Bone marrow (tissue), 2 donors: ENCODE measurements around the gene NACC2.
A peak's percentile ranks its signal among the peaks of the same experiment; 100 is the strongest.
"Not testable (repeated sequence)": the region's sequence is repeated elsewhere in the genome, so short reads cannot be mapped to it uniquely, and the experiment has no call there.

Experiments
- DNase-seq, 2 donors: peaks; one replicate each; lab custom pipeline; 2025; lab: John Stamatoyannopoulos, UW

The NACC2 gene

GRCh38 chr9:136110082-136111061, 15.3 kb upstream of the NACC2 start:
- no peak for DNase-seq

GRCh38 chr9:136109351-136110081, 14.4 kb upstream of the NACC2 start:
- peak; percentile 84 to 89 for DNase-seq

- DNase-seq = no peak
Measured at GRCh38 chr9:136108648-136109266, 13.7 kb upstream of the NACC2 start.

- DNase-seq = no peak
Measured at GRCh38 chr9:136107953-136108647, 13.0 kb upstream of the NACC2 start.

- DNase-seq = peak in 1 of 2 donors; percentile 10
Measured at GRCh38 chr9:136107155-136107952, 12.3 kb upstream of the NACC2 start.

- peak in 1 of 2 donors; percentile 28 for DNase-seq
Measured at GRCh38 chr9:136105398-136106135, 10.5 kb upstream of the NACC2 start.

- no peak for DNase-seq
Measured at GRCh38 chr9:136104916-136105315, 9.8 kb upstream of the NACC2 start.

GRCh38 chr9:136104488-136104800, 9.4 kb upstream of the NACC2 start:
- DNase-seq = no peak

- DNase-seq = no peak
Measured at GRCh38 chr9:136103651-136104487, 8.8 kb upstream of the NACC2 start.

- not testable (repeated sequence) for DNase-seq
Measured at GRCh38 chr9:136101615-136102074, 6.6 kb upstream of the NACC2 start.

- no peak for DNase-seq
Measured at GRCh38 chr9:136100700-136101614, 5.9 kb upstream of the NACC2 start.

- no peak for DNase-seq
Measured at GRCh38 chr9:136099542-136099941, 4.5 kb upstream of the NACC2 start.

GRCh38 chr9:136098844-136099243, 3.8 kb upstream of the NACC2 start:
- no peak for DNase-seq

- no peak for DNase-seq
Measured at GRCh38 chr9:136098210-136098609, 3.1 kb upstream of the NACC2 start.

- DNase-seq = no peak
Measured at GRCh38 chr9:136096505-136097001, 1.5 kb upstream of the NACC2 start.

- DNase-seq = no peak
Measured at GRCh38 chr9:136093995-136094881, 851 bp downstream of the NACC2 start.

- DNase-seq = no peak
Measured at GRCh38 chr9:136093346-136093986, 1.6 kb downstream of the NACC2 start.
